Osteoblast (primary cell): ENCODE data around the gene ZNF2. TPM values are rescaled to one million over a fixed set of nuclear protein-coding genes. Genes with fewer than 3 reads are reported as not detected.

ENCODE experiments used
- DNase-seq: peaks from one replicate; pipeline ENCODE4 v3.0.0; 2011; ENCODE audit warnings: low spot score, mixed read lengths; ENCODE audit not compliant: insufficient read length; ENCODE audit errors: missing footprints
- H2AFZ ChIP-seq: 2 replicates; pipeline ENCODE4 v1.6.0; 2011; ENCODE audit warnings: mild to moderate bottlenecking, low read length
- H3K27ac ChIP-seq: 2 replicates; pipeline ENCODE4 v1.5.1; 2011; ENCODE audit warnings: mild to moderate bottlenecking, low read depth, low read length, moderate library complexity
- H3K27me3 ChIP-seq: 2 replicates; pipeline ENCODE4 v1.6.0; 2012; ENCODE audit warnings: mild to moderate bottlenecking, control low read depth, inconsistent platforms, low read length, moderate library complexity; ENCODE audit not compliant: insufficient read depth
- H3K36me3 ChIP-seq: 2 replicates; pipeline ENCODE4 v1.5.1; 2011; ENCODE audit warnings: mild to moderate bottlenecking, low read length, control low read depth, moderate library complexity; ENCODE audit not compliant: insufficient read depth
- H3K4me1 ChIP-seq: 2 replicates; pipeline ENCODE4 v1.5.1; 2011; ENCODE audit warnings: mild to moderate bottlenecking, low read length, control low read depth, moderate library complexity; ENCODE audit not compliant: insufficient read depth
- H3K4me2 ChIP-seq: 2 replicates; pipeline ENCODE4 v1.6.0; 2011; ENCODE audit warnings: mild to moderate bottlenecking, low read length; ENCODE audit not compliant: insufficient read depth
- H3K4me3 ChIP-seq: fragments of 200-600 bp; sonication (generic); 3 replicates; pipeline ENCODE4 v1.5.1; 2012; ENCODE audit warnings: mild to moderate bottlenecking, low read length, inconsistent platforms; ENCODE audit not compliant: insufficient read depth
- H3K79me2 ChIP-seq: 2 replicates; pipeline ENCODE4 v1.6.0; 2012; ENCODE audit warnings: mild to moderate bottlenecking, low read length, control low read depth, inconsistent platforms; ENCODE audit not compliant: insufficient read depth
- H3K9me3 ChIP-seq: 2 replicates; pipeline ENCODE4 v1.5.1; 2011; ENCODE audit warnings: low read depth, low read length, control low read depth
- H4K20me1 ChIP-seq: 2 replicates; pipeline ENCODE4 v1.6.0; 2012; ENCODE audit warnings: mild to moderate bottlenecking, low read length, control low read depth; ENCODE audit not compliant: insufficient read depth
- CTCF ChIP-seq: IDR thresholded peaks from 2 replicates; pipeline ENCODE4 v1.5.1; 2011; ENCODE audit warnings: mild to moderate bottlenecking, low read depth, low read length, moderate library complexity; ENCODE audit errors: extremely low read depth
- total RNA-seq: library from RNA; depleted of rRNA; stranded (reverse); fragments of >200 nt; gene quantifications from 2 replicates; pipeline ENCODE4 v1.2.3, GENCODE V29; 2012

Gene ZNF2
- total RNA-seq, 1 donor, result 10.9 TPM

DNA sequence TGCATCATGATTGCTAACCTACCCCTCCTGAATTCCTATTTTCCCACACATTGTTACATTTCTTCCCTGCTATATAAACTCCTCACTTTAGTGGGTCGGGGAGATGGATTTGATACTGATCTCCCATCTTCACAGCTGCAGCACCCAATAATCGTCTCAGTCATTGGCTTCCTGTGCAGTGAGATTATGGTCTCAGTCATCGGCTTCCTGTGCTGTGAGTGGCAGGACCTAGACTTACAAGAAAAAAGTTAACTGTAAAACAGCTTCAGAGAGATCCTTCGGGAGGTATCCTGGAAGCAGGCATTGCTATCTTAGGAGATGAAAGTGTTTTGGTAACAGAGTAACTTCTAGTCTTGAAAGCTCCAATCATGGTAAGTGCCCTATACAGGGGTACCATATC lies 38.3 kb downstream of the ZNF2 start:
- peaks cover under 1% of the 10 kb centered on the region for H3K36me3 ChIP-seq
- no peak overlapping the region for H3K4me3 ChIP-seq
- peak; percentile 36 for DNase-seq
- H3K79me2 ChIP-seq, result no peaks in the 10 kb centered on the region
- no peaks in the 10 kb centered on the region for H4K20me1 ChIP-seq
- no peak overlapping the region for H3K27ac ChIP-seq
- no peak overlapping the region for H3K4me2 ChIP-seq
- H3K9me3 ChIP-seq, result no peaks in the 10 kb centered on the region
- H3K27me3 ChIP-seq, result no peaks in the 10 kb centered on the region
- no peak for TF ChIP-seq CTCF
- H3K4me1 ChIP-seq, result peaks cover 7% of the 10 kb centered on the region
- H2AFZ ChIP-seq, result no peak overlapping the region

- peaks cover 1% of the 10 kb centered on the region for H3K9me3 ChIP-seq
These were observed 38.8 kb downstream of the ZNF2 start for GRCh38 chr2:95204396-95204795.

DNA sequence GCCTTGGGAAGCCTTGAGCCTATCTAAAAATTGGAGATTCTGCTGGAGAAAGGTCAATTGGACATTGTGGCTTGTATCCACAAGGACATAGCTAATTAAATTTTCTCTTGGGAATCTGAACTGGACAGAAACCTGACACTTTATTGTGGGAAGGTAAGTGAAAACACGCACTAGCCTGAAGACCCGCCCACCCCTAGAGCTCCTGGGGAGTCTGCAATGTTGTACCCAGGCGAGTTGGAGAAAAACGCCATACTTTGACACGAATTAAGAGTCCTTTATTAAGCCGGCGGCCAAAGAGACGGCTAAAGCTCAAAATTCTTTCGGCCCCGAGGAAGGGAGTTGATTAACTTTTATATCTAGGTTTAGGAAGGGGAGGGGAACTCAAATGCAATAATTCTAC lies 40.5 kb downstream of the ZNF2 start:
- H3K27me3 ChIP-seq, result no peaks in the 10 kb centered on the region
- H4K20me1 ChIP-seq, result no peaks in the 10 kb centered on the region
- H2AFZ ChIP-seq, result no peak overlapping the region
- H3K36me3 ChIP-seq, result peaks cover 9% of the 10 kb centered on the region
- H3K4me1 ChIP-seq, result peaks cover 7% of the 10 kb centered on the region
- peak overlapping the region; percentile 90 for H3K4me2 ChIP-seq
- no peak for DNase-seq
- no peak for TF ChIP-seq CTCF
- no peaks in the 10 kb centered on the region for H3K79me2 ChIP-seq
- H3K27ac ChIP-seq, result no peak overlapping the region
- H3K4me3 ChIP-seq, result no peak overlapping the region
- peaks cover 3% of the 10 kb centered on the region for H3K9me3 ChIP-seq

More at GRCh38 chr2:95204396-95204795, 38.8 kb downstream of the ZNF2 start:
- Histone ChIP-seq H3K27ac (no peak overlapping the region), H3K4me1 (peaks cover 7% of the 10 kb centered on the region), H3K4me2 (no peak overlapping the region), H3K27me3 (no peaks in the 10 kb centered on the region), H4K20me1 (no peaks in the 10 kb centered on the region), H3K4me3 (no peak overlapping the region), H2AFZ (no peak overlapping the region), H3K36me3 (peaks cover 5% of the 10 kb centered on the region), H3K79me2 (no peaks in the 10 kb centered on the region)
- no peak for DNase-seq
- no peak for TF ChIP-seq CTCF

DNA sequence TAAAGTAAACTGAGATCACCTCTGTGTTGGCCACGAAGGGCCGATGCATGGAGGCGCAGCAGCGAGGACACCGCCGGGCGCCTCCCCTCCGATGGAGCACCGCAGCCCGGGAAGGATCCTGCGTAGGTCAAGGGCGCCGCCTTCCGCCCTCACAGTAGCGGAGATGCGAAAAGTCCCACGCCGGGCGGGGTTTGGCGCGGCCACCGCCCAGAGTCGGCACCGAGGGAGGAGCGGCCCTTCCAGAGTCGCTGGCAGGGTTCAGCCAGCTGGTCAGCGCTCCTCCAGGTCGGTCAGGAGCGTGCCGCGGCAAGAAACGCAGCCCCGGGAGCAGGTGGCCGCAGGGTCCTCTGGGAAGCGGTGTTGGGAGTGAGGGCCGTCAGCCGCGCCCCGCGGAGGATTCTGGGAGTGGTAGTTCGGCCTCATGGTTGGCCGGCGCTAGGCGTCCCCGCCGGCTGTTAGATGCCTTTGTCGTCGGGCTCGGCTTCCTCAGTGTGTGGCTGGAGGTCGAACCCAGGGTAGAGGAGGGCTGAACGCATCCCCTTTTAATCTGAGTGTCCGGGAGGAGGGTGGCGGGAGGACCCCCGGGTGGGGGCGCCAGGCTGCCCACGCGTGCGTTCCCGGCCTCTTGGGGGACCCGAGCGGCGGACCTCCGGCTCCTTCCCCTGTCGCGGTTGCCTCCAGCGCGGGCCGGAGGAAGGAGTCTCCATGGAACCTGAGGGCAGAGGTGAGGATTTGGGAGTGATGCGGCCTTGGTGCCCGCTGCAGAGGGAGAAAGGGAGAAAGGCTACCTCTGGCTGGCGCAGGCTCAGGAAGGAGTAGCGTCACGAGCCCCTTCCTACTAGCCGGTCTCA lies 41.7 kb downstream of the ZNF2 start, which contains the start of gene ZNF892:
ZNF892 (plus strand) TSS at position 411 of the 851 bp plus-strand sequence; CDS start at position 706, 295 bp downstream.
- Histone ChIP-seq H3K4me2 (peak within 1 kb of the TSS; percentile 90), H2AFZ (peak within 1 kb of the TSS; percentile 92), H3K79me2 (no peaks in the 10 kb centered on the region), H3K27me3 (no peaks in the 10 kb centered on the region), H4K20me1 (no peaks in the 10 kb centered on the region), H3K4me3 (peak within 1 kb of the TSS; percentile 90), H3K4me1 (peaks cover 7% of the 10 kb centered on the region), H3K27ac (peak within 1 kb of the TSS; percentile 45), H3K36me3 (peaks cover 17% of the 10 kb centered on the region), H3K9me3 (peaks cover 14% of the 10 kb centered on the region)
- peak; percentile 27 for TF ChIP-seq CTCF
- DNase-seq, result peak; percentile 97
